ENCODE results near the gene CABS1. TPM values are rescaled to one million over a fixed set of nuclear protein-coding genes. Genes with fewer than 3 reads are reported as not detected.

The CABS1 gene
- total RNA-seq, 1 donor from 2014 or later: not detected

GRCh38 chr4:70303090-70303489 is 31.7 kb upstream of the CABS1 start:
- TF ChIP-seq, protein P1, sequence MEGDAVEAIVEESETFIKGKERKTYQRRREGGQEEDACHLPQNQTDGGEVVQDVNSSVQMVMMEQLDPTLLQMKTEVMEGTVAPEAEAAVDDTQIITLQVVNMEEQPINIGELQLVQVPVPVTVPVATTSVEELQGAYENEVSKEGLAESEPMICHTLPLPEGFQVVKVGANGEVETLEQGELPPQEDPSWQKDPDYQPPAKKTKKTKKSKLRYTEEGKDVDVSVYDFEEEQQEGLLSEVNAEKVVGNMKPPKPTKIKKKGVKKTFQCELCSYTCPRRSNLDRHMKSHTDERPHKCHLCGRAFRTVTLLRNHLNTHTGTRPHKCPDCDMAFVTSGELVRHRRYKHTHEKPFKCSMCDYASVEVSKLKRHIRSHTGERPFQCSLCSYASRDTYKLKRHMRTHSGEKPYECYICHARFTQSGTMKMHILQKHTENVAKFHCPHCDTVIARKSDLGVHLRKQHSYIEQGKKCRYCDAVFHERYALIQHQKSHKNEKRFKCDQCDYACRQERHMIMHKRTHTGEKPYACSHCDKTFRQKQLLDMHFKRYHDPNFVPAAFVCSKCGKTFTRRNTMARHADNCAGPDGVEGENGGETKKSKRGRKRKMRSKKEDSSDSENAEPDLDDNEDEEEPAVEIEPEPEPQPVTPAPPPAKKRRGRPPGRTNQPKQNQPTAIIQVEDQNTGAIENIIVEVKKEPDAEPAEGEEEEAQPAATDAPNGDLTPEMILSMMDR (conservative IDR thresholded peaks at IDR 0.05; ENCODE audit: low read depth, low read length): no peak
- H3K4me3 ChIP-seq (ENCODE audit: low read depth, low read length): no peak overlapping the region
- no peak for DNase-seq (ENCODE audit: low read depth)

GRCh38 chr4:70305601-70306000 is 29.2 kb upstream of the CABS1 start:
- H3K4me3 ChIP-seq (ENCODE audit: low read depth, low read length): no peak overlapping the region
- DNase-seq (ENCODE audit: low read depth): no peak
- TF ChIP-seq, protein P1 (conservative IDR thresholded peaks at IDR 0.05; ENCODE audit: low read depth, low read length): no peak

GRCh38 chr4:70306076-70306475 is 28.7 kb upstream of the CABS1 start:
- no peak for DNase-seq (ENCODE audit: low read depth)
- TF ChIP-seq, protein P1 (conservative IDR thresholded peaks at IDR 0.05; ENCODE audit: low read depth, low read length): no peak
- no peak overlapping the region for H3K4me3 ChIP-seq (ENCODE audit: low read depth, low read length)

- H3K4me3 ChIP-seq (ENCODE audit: low read depth, low read length): no peak overlapping the region
- DNase-seq (ENCODE audit: low read depth): no peak
- TF ChIP-seq, protein P1 (conservative IDR thresholded peaks at IDR 0.05; ENCODE audit: low read depth, low read length): no peak
Observed at GRCh38 chr4:70313736-70314135, 21.0 kb upstream of the CABS1 start.

- H3K4me3 ChIP-seq (ENCODE audit: low read depth, low read length): no peak overlapping the region
- TF ChIP-seq, protein P1 (conservative IDR thresholded peaks at IDR 0.05; ENCODE audit: low read depth, low read length): peak; percentile 29
- no peak for DNase-seq (ENCODE audit: low read depth)
Observed at GRCh38 chr4:70315928-70316327, 18.9 kb upstream of the CABS1 start.

DNA sequence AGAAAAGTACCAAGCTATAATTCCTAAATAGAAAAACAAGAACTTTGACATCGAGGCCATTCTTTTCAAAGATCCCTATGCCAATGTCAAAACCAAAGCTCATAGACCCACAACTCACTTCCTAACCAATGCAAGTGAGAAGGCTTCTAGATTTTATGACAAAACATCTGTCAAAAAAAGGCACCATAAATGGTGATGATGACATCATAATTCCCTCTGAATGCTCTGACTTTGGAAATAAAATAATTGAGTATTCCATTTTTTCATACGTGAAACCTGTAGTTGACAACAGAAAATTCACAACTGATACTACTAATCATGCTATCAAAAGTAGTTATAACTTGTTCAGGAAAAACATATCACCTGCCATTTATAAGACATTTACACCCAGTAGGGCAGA is 8.7 kb upstream of the CABS1 start:
- no peak overlapping the region for H3K4me3 ChIP-seq (ENCODE audit: low read depth, low read length)
- TF ChIP-seq, protein P1 (conservative IDR thresholded peaks at IDR 0.05; ENCODE audit: low read depth, low read length): no peak
- no peak for DNase-seq (ENCODE audit: low read depth)

DNA sequence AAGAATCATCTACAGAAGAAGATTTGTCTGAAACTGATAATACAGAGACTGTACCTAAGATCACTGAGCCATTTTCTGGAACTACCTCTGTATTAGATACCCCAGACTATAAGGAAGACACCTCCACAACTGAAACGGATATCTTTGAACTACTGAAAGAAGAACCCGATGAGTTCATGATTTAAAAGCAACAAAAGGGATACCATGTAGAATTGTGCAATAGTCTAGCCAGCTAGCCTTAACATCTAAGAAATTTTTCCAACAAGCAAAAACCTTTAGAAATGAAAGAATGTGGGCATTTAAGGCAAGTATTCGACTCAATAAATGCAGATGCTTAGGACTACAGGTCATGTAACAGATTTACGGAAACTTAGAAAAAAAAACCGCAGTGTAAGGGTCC is 1.3 kb downstream of the CABS1 start:
- H3K4me3 ChIP-seq (ENCODE audit: low read depth, low read length): no peak overlapping the region
- no peak for DNase-seq (ENCODE audit: low read depth)
- TF ChIP-seq, protein P1 (conservative IDR thresholded peaks at IDR 0.05; ENCODE audit: low read depth, low read length): no peak
